Kidney epithelial cell (primary cell): ENCODE results near the gene IPCEF1. TPM values are rescaled to one million over a fixed set of nuclear protein-coding genes. Genes with fewer than 3 reads are reported as not detected.

Experiments used
- DNase-seq: peaks from one replicate; pipeline ENCODE4 v3.0.0-alpha.2; 2010; ENCODE audit warnings: low read depth
- H3K27me3 ChIP-seq: 2 replicates; pipeline ENCODE4 v1.6.0; 2011; ENCODE audit warnings: low read length; ENCODE audit not compliant: control insufficient read depth, insufficient read depth
- H3K36me3 ChIP-seq: 2 replicates; pipeline ENCODE4 v1.5.1; 2011; ENCODE audit warnings: low read length; ENCODE audit not compliant: control insufficient read depth, insufficient read depth
- H3K4me3 ChIP-seq: 2 replicates; pipeline ENCODE4 v1.5.1; 2011; ENCODE audit warnings: low read depth, mild to moderate bottlenecking, control low read depth, low read length
- CTCF ChIP-seq: IDR thresholded peaks from 2 replicates; pipeline ENCODE4 v1.5.1; 2011; ENCODE audit warnings: mild to moderate bottlenecking, moderate library complexity, low read length, control low read depth, inconsistent platforms; ENCODE audit not compliant: insufficient read depth, poor library complexity, severe bottlenecking
- total RNA-seq: library from RNA; depleted of rRNA; stranded (reverse); fragments of >200 nt; gene quantifications from 2 replicates; pipeline ENCODE4 v1.2.3, GENCODE V29; 2015

Gene IPCEF1
- total RNA-seq, 1 donor from 2014 or later, result 1.0 TPM

- Histone ChIP-seq H3K36me3 (no peaks in the 10 kb centered on the region), H3K4me3 (no peak overlapping the region), H3K27me3 (no peaks in the 10 kb centered on the region)
- DNase-seq, result no peak
- no peak for TF ChIP-seq CTCF
Measured at GRCh38 chr6:154169193-154169847, 187.3 kb downstream of the IPCEF1 start.

GRCh38 chr6:154167126-154167525, 189.5 kb downstream of the IPCEF1 start:
- Histone ChIP-seq H3K4me3 (no peak overlapping the region), H3K27me3 (no peaks in the 10 kb centered on the region), H3K36me3 (no peaks in the 10 kb centered on the region)
- no peak for TF ChIP-seq CTCF
- no peak for DNase-seq

GRCh38 chr6:154166140-154166539, 190.5 kb downstream of the IPCEF1 start:
- no peak for DNase-seq
- H3K36me3 ChIP-seq, result no peaks in the 10 kb centered on the region
- H3K27me3 ChIP-seq, result no peaks in the 10 kb centered on the region
- H3K4me3 ChIP-seq, result no peak overlapping the region
- no peak for TF ChIP-seq CTCF

- H3K4me3 ChIP-seq, result no peak overlapping the region
- DNase-seq, result no peak
- no peak for TF ChIP-seq CTCF
- no peaks in the 10 kb centered on the region for H3K27me3 ChIP-seq
- H3K36me3 ChIP-seq, result no peaks in the 10 kb centered on the region
Measured at GRCh38 chr6:154165478-154165877, 191.1 kb downstream of the IPCEF1 start.

GRCh38 chr6:154164397-154164796, 192.2 kb downstream of the IPCEF1 start:
- H3K27me3 ChIP-seq, result no peaks in the 10 kb centered on the region
- H3K4me3 ChIP-seq, result no peak overlapping the region
- no peak for DNase-seq
- no peak for TF ChIP-seq CTCF
- H3K36me3 ChIP-seq, result no peaks in the 10 kb centered on the region

- TF ChIP-seq CTCF, result no peak
- H3K27me3 ChIP-seq, result no peaks in the 10 kb centered on the region
- no peaks in the 10 kb centered on the region for H3K36me3 ChIP-seq
- no peak for DNase-seq
- H3K4me3 ChIP-seq, result no peak overlapping the region
Measured at GRCh38 chr6:154161689-154162088, 194.9 kb downstream of the IPCEF1 start.
